EL (cell line): ENCODE measurements around the gene HOXC13.

Experiments
- DNase-seq: peaks from one replicate; pipeline ENCODE4 v3.0.0-alpha.2; 2016

The HOXC13 gene

GRCh38 chr12:53995378-53996239 lies 57.0 kb downstream of the HOXC13 start:
- DNase-seq = no peak
